ENCODE measurements around the gene ZFPM1. TPM values are rescaled to one million over a fixed set of nuclear protein-coding genes. Genes with fewer than 3 reads are reported as not detected.

The ZFPM1 gene
- total RNA-seq, 2 experiments from 2014 or later: 15.0 to 18.0 TPM

DNA sequence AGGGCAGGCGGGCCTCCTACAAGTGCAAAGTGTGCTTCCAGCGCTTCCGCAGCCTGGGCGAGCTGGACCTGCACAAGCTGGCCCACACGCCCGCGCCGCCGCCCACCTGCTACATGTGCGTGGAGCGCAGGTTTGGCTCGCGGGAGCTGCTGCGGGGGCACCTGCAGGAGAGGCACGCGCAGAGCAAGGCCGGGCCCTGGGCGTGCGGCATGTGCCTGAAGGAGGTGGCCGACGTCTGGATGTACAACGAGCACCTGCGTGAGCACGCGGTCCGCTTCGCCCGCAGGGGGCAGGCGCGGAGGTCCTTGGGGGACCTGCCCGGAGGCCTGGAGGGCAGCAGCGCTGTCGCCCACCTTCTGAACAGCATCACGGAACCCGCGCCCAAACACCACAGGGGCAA, 16.3 kb upstream of the ZFPM1 start:
- Mint-ChIP-seq H3K27ac (no peak overlapping the region), H3K27me3 (no peaks in the 10 kb centered on the region), H3K4me3 (no peak overlapping the region), H3K4me1 (ENCODE audit: low read depth) (peaks cover 1% of the 10 kb centered on the region), H3K9me3 (no peaks in the 10 kb centered on the region), H3K36me3 (ENCODE audit: low read depth) (no peaks in the 10 kb centered on the region)
- TF ChIP-seq, protein P1, sequence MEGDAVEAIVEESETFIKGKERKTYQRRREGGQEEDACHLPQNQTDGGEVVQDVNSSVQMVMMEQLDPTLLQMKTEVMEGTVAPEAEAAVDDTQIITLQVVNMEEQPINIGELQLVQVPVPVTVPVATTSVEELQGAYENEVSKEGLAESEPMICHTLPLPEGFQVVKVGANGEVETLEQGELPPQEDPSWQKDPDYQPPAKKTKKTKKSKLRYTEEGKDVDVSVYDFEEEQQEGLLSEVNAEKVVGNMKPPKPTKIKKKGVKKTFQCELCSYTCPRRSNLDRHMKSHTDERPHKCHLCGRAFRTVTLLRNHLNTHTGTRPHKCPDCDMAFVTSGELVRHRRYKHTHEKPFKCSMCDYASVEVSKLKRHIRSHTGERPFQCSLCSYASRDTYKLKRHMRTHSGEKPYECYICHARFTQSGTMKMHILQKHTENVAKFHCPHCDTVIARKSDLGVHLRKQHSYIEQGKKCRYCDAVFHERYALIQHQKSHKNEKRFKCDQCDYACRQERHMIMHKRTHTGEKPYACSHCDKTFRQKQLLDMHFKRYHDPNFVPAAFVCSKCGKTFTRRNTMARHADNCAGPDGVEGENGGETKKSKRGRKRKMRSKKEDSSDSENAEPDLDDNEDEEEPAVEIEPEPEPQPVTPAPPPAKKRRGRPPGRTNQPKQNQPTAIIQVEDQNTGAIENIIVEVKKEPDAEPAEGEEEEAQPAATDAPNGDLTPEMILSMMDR (IDR thresholded peaks at IDR 0.05): no peak
- no peak for ATAC-seq
- intact Hi-C loops (cut with micrococcal nuclease): no loop called here
- DNase-seq: no peak
- POLR2A ChIA-PET: interaction anchor here (1.2 kb wide), 1 partner anchor 97 kb away, joined by 3 read pairs; no protein-coding TSS in a partner anchor
- CTCF ChIA-PET: interaction anchor here (0.9 to 3.3 kb wide), 20 partner anchors 9 to 227 kb away, joined by 3 to 34 read pairs (median 5); partner anchors contain the start of genes ZC3H18 and ZFPM1

DNA sequence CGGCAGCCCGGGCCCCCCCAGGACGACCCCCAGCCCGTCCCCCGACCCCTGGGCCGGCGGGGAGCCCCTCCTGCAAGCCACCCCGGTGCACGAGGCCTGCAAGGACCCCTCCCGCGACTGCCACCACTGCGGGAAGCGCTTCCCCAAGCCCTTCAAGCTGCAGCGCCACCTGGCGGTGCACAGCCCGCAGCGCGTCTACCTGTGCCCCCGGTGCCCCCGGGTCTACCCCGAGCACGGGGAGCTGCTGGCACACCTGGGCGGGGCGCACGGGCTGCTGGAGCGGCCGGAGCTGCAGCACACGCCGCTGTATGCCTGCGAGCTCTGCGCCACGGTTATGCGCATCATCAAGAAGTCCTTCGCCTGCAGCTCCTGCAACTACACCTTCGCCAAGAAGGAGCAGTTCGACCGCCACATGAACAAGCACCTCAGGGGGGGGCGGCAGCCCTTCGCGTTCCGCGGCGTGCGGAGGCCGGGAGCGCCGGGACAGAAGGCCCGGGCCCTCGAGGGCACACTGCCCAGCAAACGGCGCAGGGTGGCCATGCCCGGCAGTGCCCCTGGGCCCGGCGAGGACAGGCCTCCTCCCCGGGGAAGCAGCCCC, 15.6 kb upstream of the ZFPM1 start:
- CTCF ChIA-PET: interaction anchor here (0.5 to 3.3 kb wide), 37 partner anchors 9 to 659 kb away, joined by 3 to 34 read pairs (median 3); partner anchors contain the start of genes ZC3H18 and ZFPM1
- H3K4me1 Mint-ChIP-seq (ENCODE audit: low read depth): no peaks in the 10 kb centered on the region

DNA sequence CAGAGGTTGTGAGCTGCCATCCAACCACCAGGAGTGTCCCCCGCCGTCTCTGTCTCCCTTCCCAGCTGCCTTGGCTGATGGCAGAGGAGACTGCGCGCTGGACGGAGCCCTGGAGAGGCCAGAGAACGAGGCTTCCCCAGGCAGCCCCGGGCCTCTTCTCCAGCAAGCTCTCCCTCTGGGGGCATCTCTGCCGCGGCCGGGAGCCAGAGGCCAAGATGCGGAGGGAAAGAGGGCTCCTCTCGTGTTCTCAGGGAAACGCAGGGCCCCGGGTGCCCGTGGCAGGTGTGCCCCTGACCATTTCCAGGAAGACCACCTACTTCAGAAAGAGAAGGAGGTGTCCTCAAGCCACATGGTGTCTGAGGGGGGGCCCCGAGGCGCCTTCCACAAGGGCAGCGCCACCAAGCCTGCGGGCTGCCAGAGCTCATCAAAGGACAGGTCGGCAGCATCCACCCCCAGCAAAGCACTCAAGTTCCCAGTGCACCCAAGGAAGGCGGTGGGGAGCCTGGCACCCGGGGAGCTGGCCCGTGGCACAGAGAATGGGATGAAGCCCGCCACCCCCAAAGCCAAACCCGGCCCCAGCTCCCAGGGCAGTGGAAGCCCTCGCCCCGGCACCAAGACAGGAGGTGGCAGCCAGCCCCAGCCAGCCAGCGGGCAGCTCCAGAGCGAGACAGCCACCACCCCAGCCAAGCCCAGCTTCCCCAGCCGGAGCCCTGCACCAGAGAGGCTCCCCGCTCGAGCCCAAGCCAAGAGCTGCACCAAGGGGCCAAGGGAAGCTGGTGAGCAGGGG, 14.8 kb upstream of the ZFPM1 start:
- H3K36me3 Mint-ChIP-seq (ENCODE audit: low read depth): no peaks in the 10 kb centered on the region
- no peak overlapping the region for H3K4me3 Mint-ChIP-seq
- H3K9me3 Mint-ChIP-seq: no peaks in the 10 kb centered on the region
- intact Hi-C loops (cut with micrococcal nuclease): no loop called here
- ChIA-PET POLR2A (interaction anchor here (0.9 to 1.0 kb wide), 2 partner anchors 122 to 124 kb away, joined by 3 read pairs; no protein-coding TSS in a partner anchor), CTCF (interaction anchor here (0.5 to 3.3 kb wide), 37 partner anchors 10 to 660 kb away, joined by 3 to 34 read pairs (median 4); partner anchors contain the start of genes ZC3H18 and ZFPM1)
- H3K27me3 Mint-ChIP-seq: no peaks in the 10 kb centered on the region
- no peak for DNase-seq
- TF ChIP-seq, protein P1 (IDR thresholded peaks at IDR 0.05): no peak
- ATAC-seq: no peak
- no peak overlapping the region for H3K27ac Mint-ChIP-seq
- H3K4me1 Mint-ChIP-seq (ENCODE audit: low read depth): peaks cover 3% of the 10 kb centered on the region

More for the DNA sequence above, 15.6 kb upstream of the ZFPM1 start:
- H3K27me3 Mint-ChIP-seq: no peaks in the 10 kb centered on the region
- intact Hi-C loops (cut with micrococcal nuclease): no loop called here
- POLR2A ChIA-PET: interaction anchor here (1.0 kb wide), 1 partner anchor 125 kb away, joined by 3 read pairs; no protein-coding TSS in a partner anchor
- TF ChIP-seq, protein P1 (IDR thresholded peaks at IDR 0.05): peak; percentile 91
- H3K36me3 Mint-ChIP-seq (ENCODE audit: low read depth): no peaks in the 10 kb centered on the region
- H3K27ac Mint-ChIP-seq: no peak overlapping the region
- H3K9me3 Mint-ChIP-seq: no peaks in the 10 kb centered on the region
- peak; percentile 74 for DNase-seq
- no peak overlapping the region for H3K4me3 Mint-ChIP-seq
- ATAC-seq: peak; percentile 89

DNA sequence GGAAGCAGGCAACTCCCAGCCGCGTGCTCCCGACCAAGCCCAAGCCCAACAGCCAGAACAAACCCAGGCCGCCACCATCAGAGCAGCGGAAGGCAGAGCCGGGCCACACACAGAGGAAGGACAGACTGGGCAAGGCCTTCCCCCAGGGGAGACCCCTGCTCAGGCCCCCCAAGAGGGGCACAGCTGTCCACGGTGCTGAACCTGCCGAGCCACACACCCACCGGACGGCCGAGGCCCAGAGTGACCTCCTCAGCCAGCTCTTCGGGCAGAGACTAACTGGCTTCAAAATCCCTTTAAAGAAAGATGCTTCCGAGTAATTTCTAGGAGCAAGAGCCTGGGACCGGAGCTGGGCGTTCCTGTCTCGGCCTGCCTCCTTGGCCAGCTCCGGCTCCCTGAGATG, 14.1 kb upstream of the ZFPM1 start:
- POLR2A ChIA-PET: interaction anchor here (0.8 to 0.9 kb wide), 2 partner anchors 86 to 121 kb away, joined by 3 read pairs; no protein-coding TSS in a partner anchor
- Mint-ChIP-seq H3K9me3 (no peaks in the 10 kb centered on the region), H3K36me3 (ENCODE audit: low read depth) (no peaks in the 10 kb centered on the region), H3K27me3 (no peaks in the 10 kb centered on the region), H3K4me1 (ENCODE audit: low read depth) (peaks cover 4% of the 10 kb centered on the region), H3K27ac (no peak overlapping the region), H3K4me3 (no peak overlapping the region)
- ATAC-seq (no peak), DNase-seq (no peak)
- TF ChIP-seq, protein P1 (IDR thresholded peaks at IDR 0.05): no peak
- intact Hi-C loops (cut with micrococcal nuclease): no loop called here
- CTCF ChIA-PET: interaction anchor here (0.8 to 3.3 kb wide), 6 partner anchors 11 to 152 kb away, joined by 3 to 34 read pairs (median 11); partner anchors contain the start of gene ZFPM1

Data from activated CD8-positive, alpha-beta T cell treated with anti-CD3 and anti-CD28 coated beads for 36 hours (primary cell).